Panc1 (cell line): Measurements from ENCODE around the gene SLC7A14. TPM values are rescaled to one million over a fixed set of nuclear protein-coding genes. Genes with fewer than 3 reads are reported as not detected.

Experiments used
- ATAC-seq: fragments of 200-7000 bp; cut with Tn5 transposase; 2 replicates; pipeline ENCODE4 v1.9.1; 2020; ENCODE audit warnings: mild to moderate bottlenecking, moderate library complexity
- BruUV-seq: library from RNA; stranded (reverse); fragments of 400-500 nt; replicated peaks from 2 replicates; lab custom pipeline; 2021; lab: Mats Ljungman, UMichigan
- CTCF ChIA-PET: fragments of 300-600 bp; sonication (Branson Sonifier 250); formaldehyde crosslinking; loops from one replicate; lab custom pipeline; 2022; ENCODE audit warnings: antibody characterized with exemption; lab: Charles Lee
- POLR2A ChIA-PET: fragments of 300-600 bp; sonication (Branson Sonifier 250); formaldehyde crosslinking; loops from one replicate; lab custom pipeline; 2022; ENCODE audit warnings: antibody characterized with exemption; lab: Charles Lee
- DNase-seq: peaks from one replicate; pipeline ENCODE4 v3.0.0-alpha.2; 2010; ENCODE audit warnings: low read depth, low spot score
- H3K27ac ChIP-seq: 2 replicates; pipeline ENCODE4 v1.5.1; 2011; ENCODE audit warnings: mild to moderate bottlenecking, low read length, inconsistent platforms
- H3K27me3 ChIP-seq: fragments of 200-500 bp; sonication (Bioruptor generic); 2 replicates; pipeline ENCODE4 v1.6.0; 2014; ENCODE audit warnings: low read length, inconsistent platforms; ENCODE audit not compliant: control insufficient read depth, insufficient read depth
- H3K36me3 ChIP-seq: fragments of 200-500 bp; sonication (Bioruptor generic); 2 replicates; pipeline ENCODE4 v1.5.1; 2014; ENCODE audit warnings: inconsistent platforms, mild to moderate bottlenecking, low read length, moderate library complexity; ENCODE audit not compliant: control insufficient read depth, insufficient read depth
- H3K4me1 ChIP-seq: 2 replicates; pipeline ENCODE4 v1.5.1; 2011; ENCODE audit warnings: inconsistent platforms, mild to moderate bottlenecking, low read length, moderate library complexity; ENCODE audit not compliant: control insufficient read depth, insufficient read depth
- H3K4me3 ChIP-seq, 2 experiments: 2 replicates each; pipeline ENCODE4 v1.5.1; 2011 to 2012; ENCODE audit warnings: low read depth in 2 of 2, low read length in 2 of 2, mild to moderate bottlenecking in 2 of 2, inconsistent platforms in 1 of 2, moderate library complexity in 1 of 2
- H3K9me3 ChIP-seq: fragments of 200-500 bp; sonication (Bioruptor generic); 2 replicates; pipeline ENCODE4 v1.5.1; 2014; ENCODE audit warnings: low read depth, mild to moderate bottlenecking, inconsistent platforms, low read length, moderate library complexity; ENCODE audit not compliant: control insufficient read depth, insufficient read depth
- POLR2AphosphoS5 ChIP-seq: IDR thresholded peaks from 2 replicates; pipeline ENCODE4 v1.6.1; 2012; ENCODE audit warnings: mild to moderate bottlenecking, low read depth, low read length, moderate library complexity
- SIN3A ChIP-seq: IDR thresholded peaks from 2 replicates; pipeline ENCODE4 v1.6.1; 2012; ENCODE audit warnings: low read depth, mild to moderate bottlenecking, low read length, moderate library complexity, borderline replicate concordance; ENCODE audit not compliant: insufficient read depth
- TCF7L2 ChIP-seq: IDR thresholded peaks from 2 replicates; pipeline ENCODE4 v1.6.1; 2011; ENCODE audit warnings: mild to moderate bottlenecking, low read depth, low read length, inconsistent platforms
- in situ Hi-C: cut with HindIII; loops from 2 replicates; pipeline ENCODE4 v1.10.0; 2016; ENCODE audit warnings: low sequenced_read_pairs, low pct_unique_long_range_greater_than_20kb
- intact Hi-C: fragments of 100-400 bp; cut with micrococcal nuclease; formaldehyde crosslinking; loops from one replicate; pipeline ENCODE4 v1.10.0; 2022; ENCODE audit not compliant: unreplicated experiment
- total RNA-seq: library from RNA; stranded (reverse); gene quantifications from one replicate; pipeline ENCODE4 v1.2.1, GENCODE V29; 2021; ENCODE audit not compliant: unreplicated experiment
- TF ChIP-seq, protein P1 (sequence below), 2 experiments: IDR thresholded peaks; 2 replicates each; pipeline ENCODE4 v1.6.1; 2011 to 2012; ENCODE audit warnings: low read depth in 2 of 2, control low read depth in 1 of 2, low read length in 1 of 2, mild to moderate bottlenecking in 1 of 2, moderate library complexity in 1 of 2; ENCODE audit not compliant: insufficient read depth in 1 of 2
- TF ChIP-seq, protein P2 (sequence below): fragments of 450-650 bp; IDR thresholded peaks from 2 replicates; pipeline ENCODE4 v1.5.1; 2017; ENCODE audit warnings: mild to moderate bottlenecking

Gene SLC7A14
- total RNA-seq, 1 experiment from 2014 or later, result not detected

DNA sequence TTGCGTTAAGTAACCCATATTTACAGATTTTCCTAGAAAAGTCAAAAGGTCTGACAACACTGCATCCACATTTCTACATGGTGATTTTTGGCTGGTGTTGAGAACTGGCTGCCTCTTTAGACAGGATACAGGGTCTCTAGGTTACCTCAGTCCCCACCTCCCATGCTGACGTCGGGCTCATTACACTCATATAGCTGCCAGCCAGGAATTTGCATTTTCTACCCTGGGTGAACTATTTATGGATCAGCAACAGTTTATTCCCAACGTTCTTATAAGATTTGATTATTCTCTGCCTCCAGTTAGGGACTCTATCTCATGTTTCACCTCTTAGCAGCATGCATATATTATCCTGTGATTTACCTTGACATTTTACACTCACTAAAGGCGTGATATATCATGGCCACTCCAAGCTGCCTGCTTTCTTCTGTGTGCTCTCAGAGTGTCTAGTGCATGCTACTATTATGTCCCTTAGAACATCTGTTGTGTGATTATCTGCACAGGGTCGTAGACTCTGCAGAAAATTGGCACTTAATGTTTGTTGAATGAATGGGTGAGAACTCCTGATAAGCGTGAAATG is 118.2 kb downstream of the SLC7A14 start:
- intact Hi-C loops (no loop called here), in situ Hi-C loops (no loop called here)
- Histone ChIP-seq H3K4me3 (no peak overlapping the region), H3K27ac (no peak overlapping the region), H3K36me3 (no peaks in the 10 kb centered on the region), H3K4me1 (peaks cover 6% of the 10 kb centered on the region), H3K9me3 (no peaks in the 10 kb centered on the region), H3K27me3 (no peaks in the 10 kb centered on the region; the same call in 1 of the 2 replicates)
- no peak for DNase-seq
- no peak for TF ChIP-seq POLR2AphosphoS5
- TF ChIP-seq, protein P1, sequence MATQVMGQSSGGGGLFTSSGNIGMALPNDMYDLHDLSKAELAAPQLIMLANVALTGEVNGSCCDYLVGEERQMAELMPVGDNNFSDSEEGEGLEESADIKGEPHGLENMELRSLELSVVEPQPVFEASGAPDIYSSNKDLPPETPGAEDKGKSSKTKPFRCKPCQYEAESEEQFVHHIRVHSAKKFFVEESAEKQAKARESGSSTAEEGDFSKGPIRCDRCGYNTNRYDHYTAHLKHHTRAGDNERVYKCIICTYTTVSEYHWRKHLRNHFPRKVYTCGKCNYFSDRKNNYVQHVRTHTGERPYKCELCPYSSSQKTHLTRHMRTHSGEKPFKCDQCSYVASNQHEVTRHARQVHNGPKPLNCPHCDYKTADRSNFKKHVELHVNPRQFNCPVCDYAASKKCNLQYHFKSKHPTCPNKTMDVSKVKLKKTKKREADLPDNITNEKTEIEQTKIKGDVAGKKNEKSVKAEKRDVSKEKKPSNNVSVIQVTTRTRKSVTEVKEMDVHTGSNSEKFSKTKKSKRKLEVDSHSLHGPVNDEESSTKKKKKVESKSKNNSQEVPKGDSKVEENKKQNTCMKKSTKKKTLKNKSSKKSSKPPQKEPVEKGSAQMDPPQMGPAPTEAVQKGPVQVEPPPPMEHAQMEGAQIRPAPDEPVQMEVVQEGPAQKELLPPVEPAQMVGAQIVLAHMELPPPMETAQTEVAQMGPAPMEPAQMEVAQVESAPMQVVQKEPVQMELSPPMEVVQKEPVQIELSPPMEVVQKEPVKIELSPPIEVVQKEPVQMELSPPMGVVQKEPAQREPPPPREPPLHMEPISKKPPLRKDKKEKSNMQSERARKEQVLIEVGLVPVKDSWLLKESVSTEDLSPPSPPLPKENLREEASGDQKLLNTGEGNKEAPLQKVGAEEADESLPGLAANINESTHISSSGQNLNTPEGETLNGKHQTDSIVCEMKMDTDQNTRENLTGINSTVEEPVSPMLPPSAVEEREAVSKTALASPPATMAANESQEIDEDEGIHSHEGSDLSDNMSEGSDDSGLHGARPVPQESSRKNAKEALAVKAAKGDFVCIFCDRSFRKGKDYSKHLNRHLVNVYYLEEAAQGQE (IDR thresholded peaks at IDR 0.05; ENCODE audit: insufficient read depth in 1 of 2, low read depth in 2 of 2, low read length in 1 of 2), result no peak
- TF ChIP-seq TCF7L2, result no peak
- ATAC-seq, result no peak
- CTCF ChIA-PET, result no interaction called here
- POLR2A ChIA-PET, result no interaction called here
- no TSS peak for BruUV-seq

DNA sequence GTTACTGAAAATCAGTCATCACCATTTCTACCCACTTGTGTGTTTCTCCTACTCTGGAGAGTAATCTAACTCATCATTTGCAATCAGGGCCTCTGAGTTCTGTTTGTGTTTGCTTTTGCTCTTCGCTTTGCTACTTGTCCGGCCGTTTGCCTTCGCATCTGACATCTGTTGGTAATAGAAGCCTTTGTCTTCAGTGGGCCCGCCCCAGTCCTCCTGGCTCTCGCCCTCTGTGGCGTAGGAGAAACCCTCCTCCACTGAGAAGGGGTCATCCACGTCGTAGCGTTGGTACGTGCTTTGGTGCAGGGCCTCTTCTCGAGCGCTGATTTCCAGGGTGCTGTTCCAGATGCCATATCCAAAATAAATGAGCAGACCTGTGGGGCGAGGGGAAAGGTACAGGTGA is 118.9 kb downstream of the SLC7A14 start:
- TF ChIP-seq, protein P2, sequence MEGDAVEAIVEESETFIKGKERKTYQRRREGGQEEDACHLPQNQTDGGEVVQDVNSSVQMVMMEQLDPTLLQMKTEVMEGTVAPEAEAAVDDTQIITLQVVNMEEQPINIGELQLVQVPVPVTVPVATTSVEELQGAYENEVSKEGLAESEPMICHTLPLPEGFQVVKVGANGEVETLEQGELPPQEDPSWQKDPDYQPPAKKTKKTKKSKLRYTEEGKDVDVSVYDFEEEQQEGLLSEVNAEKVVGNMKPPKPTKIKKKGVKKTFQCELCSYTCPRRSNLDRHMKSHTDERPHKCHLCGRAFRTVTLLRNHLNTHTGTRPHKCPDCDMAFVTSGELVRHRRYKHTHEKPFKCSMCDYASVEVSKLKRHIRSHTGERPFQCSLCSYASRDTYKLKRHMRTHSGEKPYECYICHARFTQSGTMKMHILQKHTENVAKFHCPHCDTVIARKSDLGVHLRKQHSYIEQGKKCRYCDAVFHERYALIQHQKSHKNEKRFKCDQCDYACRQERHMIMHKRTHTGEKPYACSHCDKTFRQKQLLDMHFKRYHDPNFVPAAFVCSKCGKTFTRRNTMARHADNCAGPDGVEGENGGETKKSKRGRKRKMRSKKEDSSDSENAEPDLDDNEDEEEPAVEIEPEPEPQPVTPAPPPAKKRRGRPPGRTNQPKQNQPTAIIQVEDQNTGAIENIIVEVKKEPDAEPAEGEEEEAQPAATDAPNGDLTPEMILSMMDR, result no peak
- no peak for TF ChIP-seq TCF7L2
- no peak for TF ChIP-seq SIN3A
- TF ChIP-seq, protein P1 (IDR thresholded peaks at IDR 0.05; ENCODE audit: insufficient read depth in 1 of 2, low read depth in 2 of 2, low read length in 1 of 2), result no peak
- TF ChIP-seq POLR2AphosphoS5, result no peak
- no peak overlapping the region for H3K27ac ChIP-seq
- H3K36me3 ChIP-seq, result no peaks in the 10 kb centered on the region
- no TSS peak for BruUV-seq
- in situ Hi-C loops (no loop called here), intact Hi-C loops (no loop called here)
- no peaks in the 10 kb centered on the region for H3K9me3 ChIP-seq
- POLR2A ChIA-PET, result no interaction called here
- no peak overlapping the region for H3K4me3 ChIP-seq
- CTCF ChIA-PET, result interaction anchor here (0.5 kb wide), 1 partner anchor 120 kb away, joined by 3 read pairs; no protein-coding TSS in a partner anchor
- no peaks in the 10 kb centered on the region; the same call in 1 of the 2 replicates for H3K27me3 ChIP-seq
- no peak for ATAC-seq
- peaks cover 6% of the 10 kb centered on the region for H3K4me1 ChIP-seq
- no peak for DNase-seq
